Upper lobe of left lung (tissue), 6 donors: ENCODE measurements around the gene SETBP1. TPM values are rescaled to one million over a fixed set of nuclear protein-coding genes. Genes with fewer than 3 reads are reported as not detected.

Experiments
- ATAC-seq, 2 donors: fragments of 200-7000 bp; cut with Tn5 transposase; one replicate each; pipeline ENCODE4 v1.9.1; 2022; ENCODE audit warnings: mild to moderate bottlenecking in 2 of 2, moderate library complexity in 2 of 2; ENCODE audit not compliant: low FRiP score in 2 of 2
- DNase-seq, 2 donors: peaks; one replicate each; pipeline ENCODE4 v3.0.0-alpha.2; 2019 to 2020
- H3K27ac ChIP-seq, 4 donors: fragments of 200-600 bp; sonication (generic); one replicate each; pipeline ENCODE4 v1.5.1; 2016 to 2019
- H3K27me3 ChIP-seq, 4 donors: fragments of 200-600 bp; sonication (generic); one replicate each; pipeline ENCODE4 v1.5.1; 2017 to 2019
- H3K36me3 ChIP-seq, 4 donors: fragments of 200-600 bp; sonication (generic); one replicate each; pipeline ENCODE4 v1.5.1; 2016 to 2019
- H3K4me1 ChIP-seq, 4 donors: fragments of 200-600 bp; sonication (generic); one replicate each; pipeline ENCODE4 v1.5.1; 2018 to 2019
- H3K4me3 ChIP-seq, 4 donors: fragments of 200-600 bp; sonication (generic); one replicate each; pipeline ENCODE4 v1.5.1; 2017 to 2019; ENCODE audit warnings: mild to moderate bottlenecking in 2 of 4, moderate library complexity in 1 of 4
- H3K9me3 ChIP-seq, 4 donors: fragments of 200-600 bp; sonication (generic); one replicate each; pipeline ENCODE4 v1.5.1; 2018 to 2019
- CTCF ChIP-seq, 6 experiments: fragments of 450-650 bp in 4 of 6; fragments of 200-600 bp in 2 of 6; sonication (generic) in 2 of 6; IDR thresholded peaks; one replicate each; pipeline ENCODE4 v1.5.1; 2016 to 2019; ENCODE audit warnings: antibody characterized with exemption in 6 of 6
- EP300 ChIP-seq, 4 donors: sonication (generic); formaldehyde crosslinking; IDR thresholded peaks; one replicate each; pipeline ENCODE4 v1.5.1; 2017; ENCODE audit warnings: antibody characterized with exemption in 4 of 4, control low read depth in 2 of 4
- POLR2A ChIP-seq, 4 donors: fragments of 450-650 bp; IDR thresholded peaks; one replicate each; pipeline ENCODE4 v1.5.1; 2016 to 2017; ENCODE audit warnings: antibody characterized with exemption in 4 of 4, mild to moderate bottlenecking in 2 of 4
- POLR2AphosphoS5 ChIP-seq, 2 donors: sonication (generic); formaldehyde crosslinking; IDR thresholded peaks; one replicate each; pipeline ENCODE4 v1.5.1; 2017; ENCODE audit warnings: antibody characterized with exemption in 2 of 2
- WGBS, 2 donors: methylation state at CpG; one replicate each; pipeline ENCODE4 v1.1.5; 2017 to 2018; 5-methylcytosine and 5-hydroxymethylcytosine counted together
- total RNA-seq, 6 donors: library from RNA; depleted of rRNA in 4 of 6; stranded (reverse); fragments of >200 nt in 4 of 6; gene quantifications; one replicate each; pipeline versions ENCODE4 v1.1.0 to v1.2.1, GENCODE V29; 2016 to 2021
- donor health status: DM: no; HTN: no; CAD: no; lungs with moderate emphysema.
- donor health status: DM: no; HTN: yes; CAD: no; lungs with severe emphysema.

SETBP1 gene
- total RNA-seq, 6 donors from 2014 or later: 11.7 to 38.8 (median 16.6) TPM

GRCh38 chr18:44987371-44987770 is 306.7 kb downstream of the SETBP1 start:
- ATAC-seq (no peak), DNase-seq (no peak)
- 80 to 82% methylated on average over 4 of the region's 4 CpGs for WGBS, 2 donors
- TF ChIP-seq CTCF (IDR thresholded peaks at IDR 0.05) (no peak), POLR2A (IDR thresholded peaks at IDR 0.05) (no peak), POLR2AphosphoS5 (IDR thresholded peaks at IDR 0.05) (no peak), EP300 (IDR thresholded peaks at IDR 0.05) (no peak)
- no peaks in the 10 kb centered on the region for H3K4me1 ChIP-seq
- H3K27me3 ChIP-seq: no peaks in the 10 kb centered on the region
- H3K4me3 ChIP-seq: no peak overlapping the region
- no peak overlapping the region for H3K27ac ChIP-seq
- no peaks in the 10 kb centered on the region for H3K36me3 ChIP-seq
- H3K9me3 ChIP-seq: no peaks in the 10 kb centered on the region

- 94 to 100% methylated on average over 1 of the region's 1 CpG for WGBS, 2 donors
- TF ChIP-seq CTCF (IDR thresholded peaks at IDR 0.05): no peak
- no peak for TF ChIP-seq POLR2A (IDR thresholded peaks at IDR 0.05)
- no peak for TF ChIP-seq POLR2AphosphoS5 (IDR thresholded peaks at IDR 0.05)
- no peak for TF ChIP-seq EP300 (IDR thresholded peaks at IDR 0.05)
- H3K4me3 ChIP-seq: no peak overlapping the region
- no peaks in the 10 kb centered on the region for H3K27me3 ChIP-seq
- no peak overlapping the region for H3K27ac ChIP-seq
- no peak for DNase-seq
- H3K36me3 ChIP-seq: no peaks in the 10 kb centered on the region
- H3K4me1 ChIP-seq: no peaks in the 10 kb centered on the region
- no peak for ATAC-seq
- no peaks in the 10 kb centered on the region for H3K9me3 ChIP-seq
Measured at GRCh38 chr18:44988821-44989587, 308.3 kb downstream of the SETBP1 start.

- ATAC-seq (no peak), DNase-seq (no peak)
- TF ChIP-seq CTCF (IDR thresholded peaks at IDR 0.05): no peak
- no peak for TF ChIP-seq EP300 (IDR thresholded peaks at IDR 0.05)
- no peak for TF ChIP-seq POLR2AphosphoS5 (IDR thresholded peaks at IDR 0.05)
- Histone ChIP-seq H3K4me3 (no peak overlapping the region), H3K9me3 (no peaks in the 10 kb centered on the region), H3K27ac (no peak overlapping the region), H3K4me1 (no peaks in the 10 kb centered on the region), H3K27me3 (no peaks in the 10 kb centered on the region), H3K36me3 (no peaks in the 10 kb centered on the region)
- WGBS, 2 donors: 55 to 57% methylated on average over 3 of the region's 3 CpGs
Measured at GRCh38 chr18:44996261-44996660, 315.6 kb downstream of the SETBP1 start.

- ATAC-seq (peak in 1 of 2 donors; percentile 37), DNase-seq (no peak)
- Histone ChIP-seq H3K36me3 (no peaks in the 10 kb centered on the region), H3K27me3 (no peaks in the 10 kb centered on the region), H3K27ac (no peak overlapping the region), H3K4me1 (no peaks in the 10 kb centered on the region), H3K9me3 (no peaks in the 10 kb centered on the region), H3K4me3 (no peak overlapping the region)
- TF ChIP-seq POLR2A (IDR thresholded peaks at IDR 0.05) (no peak), POLR2AphosphoS5 (IDR thresholded peaks at IDR 0.05) (no peak), CTCF (IDR thresholded peaks at IDR 0.05) (no peak), EP300 (IDR thresholded peaks at IDR 0.05) (no peak)
- 85 to 95% methylated on average over 2 of the region's 2 CpGs for WGBS, 2 donors
Measured at GRCh38 chr18:44997174-44997573, 316.5 kb downstream of the SETBP1 start.

- Histone ChIP-seq H3K27me3 (no peaks in the 10 kb centered on the region), H3K4me1 (peaks cover 0 to 2% (median 0%) of the 10 kb centered on the region in 4 donors), H3K36me3 (no peaks in the 10 kb centered on the region), H3K9me3 (no peaks in the 10 kb centered on the region), H3K27ac (no peak overlapping the region), H3K4me3 (no peak overlapping the region)
- DNase-seq (no peak), ATAC-seq (no peak)
- 92 to 97% methylated on average over 8 of the region's 8 CpGs for WGBS, 2 donors
- TF ChIP-seq CTCF (IDR thresholded peaks at IDR 0.05) (no peak), POLR2A (IDR thresholded peaks at IDR 0.05) (no peak), EP300 (IDR thresholded peaks at IDR 0.05) (no peak), POLR2AphosphoS5 (IDR thresholded peaks at IDR 0.05) (no peak)
Measured at GRCh38 chr18:44998360-44998759, 317.7 kb downstream of the SETBP1 start.
